Endothelial cell (in vitro differentiated cells): Measurements from ENCODE around the gene CD180. TPM values are rescaled to one million over a fixed set of nuclear protein-coding genes. Genes with fewer than 3 reads are reported as not detected.

Source experiments
- DNase-seq: peaks from one replicate; pipeline ENCODE4 v3.0.0; 2021; ENCODE audit warnings: low spot score
- H3K27ac Mint-ChIP-seq: one replicate; pipeline ENCODE4 v1.8.0; 2021; ENCODE audit warnings: mixed read lengths, inconsistent platforms; ENCODE audit not compliant: unreplicated experiment
- H3K27me3 Mint-ChIP-seq: one replicate; pipeline ENCODE4 v1.8.0; 2021; ENCODE audit warnings: mild to moderate bottlenecking, moderate library complexity, mixed read lengths, inconsistent platforms; ENCODE audit not compliant: unreplicated experiment
- H3K36me3 Mint-ChIP-seq: one replicate; pipeline ENCODE4 v1.8.0; 2021; ENCODE audit warnings: mild to moderate bottlenecking, low read depth, mixed read lengths, inconsistent platforms; ENCODE audit not compliant: unreplicated experiment
- H3K4me1 Mint-ChIP-seq: one replicate; pipeline ENCODE4 v1.8.0; 2021; ENCODE audit warnings: mild to moderate bottlenecking, mixed read lengths, inconsistent platforms; ENCODE audit not compliant: unreplicated experiment
- H3K4me3 Mint-ChIP-seq: one replicate; pipeline ENCODE4 v1.8.0; 2021; ENCODE audit warnings: mild to moderate bottlenecking, mixed read lengths, inconsistent platforms; ENCODE audit not compliant: unreplicated experiment
- H3K9me3 Mint-ChIP-seq: one replicate; pipeline ENCODE4 v1.8.0; 2021; ENCODE audit warnings: mixed read lengths, inconsistent platforms; ENCODE audit not compliant: unreplicated experiment
- total RNA-seq: library from RNA; stranded (reverse); fragmentation: NEBNext Ultra II Directional; extraction: Animal tissue kit (Norgen Biotek cat#: 25700); gene quantifications from one replicate; pipeline ENCODE4 v1.2.1, GENCODE V29; 2021; ENCODE audit not compliant: unreplicated experiment
- TF ChIP-seq, protein P1 (sequence below): fragments of 200-600 bp; sonication (generic); IDR thresholded peaks from one replicate; pipeline ENCODE4 v1.5.0; 2021; ENCODE audit warnings: antibody characterized with exemption; ENCODE audit not compliant: unreplicated experiment

Gene CD180
- total RNA-seq, 1 donor from 2014 or later: not detected

DNA sequence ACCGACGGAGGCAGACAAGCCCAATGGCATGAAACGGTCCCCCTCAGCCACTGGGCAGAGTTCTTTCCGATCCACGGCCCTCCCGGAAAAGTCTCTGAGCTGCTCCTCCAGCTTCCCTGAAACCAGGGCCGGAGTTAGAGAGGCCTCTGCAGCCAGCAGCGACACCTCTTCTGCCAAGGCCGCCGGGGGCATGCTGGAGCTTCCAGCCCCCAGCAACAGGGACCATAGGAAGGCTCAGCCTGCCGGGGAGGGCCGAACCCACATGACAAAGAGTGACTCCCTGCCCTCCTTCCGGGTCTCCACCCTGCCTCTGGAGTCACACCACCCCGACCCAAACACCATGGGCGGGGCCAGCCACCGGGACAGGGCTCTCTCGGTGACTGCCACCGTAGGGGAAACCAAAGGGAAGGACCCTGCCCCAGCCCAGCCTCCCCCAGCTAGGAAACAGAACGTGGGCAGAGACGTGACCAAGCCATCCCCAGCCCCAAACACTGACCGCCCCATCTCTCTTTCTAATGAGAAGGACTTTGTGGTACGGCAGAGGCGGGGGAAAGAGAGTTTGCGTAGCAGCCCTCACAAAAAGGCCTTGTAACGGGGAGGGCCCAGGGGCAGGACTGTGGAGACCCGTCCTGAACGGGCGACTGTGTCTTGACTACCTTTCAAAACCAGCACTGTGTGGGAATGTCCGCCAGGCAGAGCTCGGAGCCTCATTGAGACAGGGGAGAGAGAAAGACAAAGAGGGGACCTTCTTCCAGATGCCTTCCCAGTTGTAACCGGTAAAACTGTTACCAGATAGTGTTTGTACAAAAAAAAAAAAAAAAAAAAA lies 29.9 kb downstream of the CD180 start:
- Mint-ChIP-seq H3K9me3 (no peaks in the 10 kb centered on the region), H3K4me1 (no peaks in the 10 kb centered on the region), H3K36me3 (peaks cover 32% of the 10 kb centered on the region), H3K27ac (no peak overlapping the region), H3K27me3 (peaks cover 22% of the 10 kb centered on the region), H3K4me3 (no peak overlapping the region)
- TF ChIP-seq, protein P1, sequence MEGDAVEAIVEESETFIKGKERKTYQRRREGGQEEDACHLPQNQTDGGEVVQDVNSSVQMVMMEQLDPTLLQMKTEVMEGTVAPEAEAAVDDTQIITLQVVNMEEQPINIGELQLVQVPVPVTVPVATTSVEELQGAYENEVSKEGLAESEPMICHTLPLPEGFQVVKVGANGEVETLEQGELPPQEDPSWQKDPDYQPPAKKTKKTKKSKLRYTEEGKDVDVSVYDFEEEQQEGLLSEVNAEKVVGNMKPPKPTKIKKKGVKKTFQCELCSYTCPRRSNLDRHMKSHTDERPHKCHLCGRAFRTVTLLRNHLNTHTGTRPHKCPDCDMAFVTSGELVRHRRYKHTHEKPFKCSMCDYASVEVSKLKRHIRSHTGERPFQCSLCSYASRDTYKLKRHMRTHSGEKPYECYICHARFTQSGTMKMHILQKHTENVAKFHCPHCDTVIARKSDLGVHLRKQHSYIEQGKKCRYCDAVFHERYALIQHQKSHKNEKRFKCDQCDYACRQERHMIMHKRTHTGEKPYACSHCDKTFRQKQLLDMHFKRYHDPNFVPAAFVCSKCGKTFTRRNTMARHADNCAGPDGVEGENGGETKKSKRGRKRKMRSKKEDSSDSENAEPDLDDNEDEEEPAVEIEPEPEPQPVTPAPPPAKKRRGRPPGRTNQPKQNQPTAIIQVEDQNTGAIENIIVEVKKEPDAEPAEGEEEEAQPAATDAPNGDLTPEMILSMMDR: peak; percentile 4
- no peak for DNase-seq

DNA sequence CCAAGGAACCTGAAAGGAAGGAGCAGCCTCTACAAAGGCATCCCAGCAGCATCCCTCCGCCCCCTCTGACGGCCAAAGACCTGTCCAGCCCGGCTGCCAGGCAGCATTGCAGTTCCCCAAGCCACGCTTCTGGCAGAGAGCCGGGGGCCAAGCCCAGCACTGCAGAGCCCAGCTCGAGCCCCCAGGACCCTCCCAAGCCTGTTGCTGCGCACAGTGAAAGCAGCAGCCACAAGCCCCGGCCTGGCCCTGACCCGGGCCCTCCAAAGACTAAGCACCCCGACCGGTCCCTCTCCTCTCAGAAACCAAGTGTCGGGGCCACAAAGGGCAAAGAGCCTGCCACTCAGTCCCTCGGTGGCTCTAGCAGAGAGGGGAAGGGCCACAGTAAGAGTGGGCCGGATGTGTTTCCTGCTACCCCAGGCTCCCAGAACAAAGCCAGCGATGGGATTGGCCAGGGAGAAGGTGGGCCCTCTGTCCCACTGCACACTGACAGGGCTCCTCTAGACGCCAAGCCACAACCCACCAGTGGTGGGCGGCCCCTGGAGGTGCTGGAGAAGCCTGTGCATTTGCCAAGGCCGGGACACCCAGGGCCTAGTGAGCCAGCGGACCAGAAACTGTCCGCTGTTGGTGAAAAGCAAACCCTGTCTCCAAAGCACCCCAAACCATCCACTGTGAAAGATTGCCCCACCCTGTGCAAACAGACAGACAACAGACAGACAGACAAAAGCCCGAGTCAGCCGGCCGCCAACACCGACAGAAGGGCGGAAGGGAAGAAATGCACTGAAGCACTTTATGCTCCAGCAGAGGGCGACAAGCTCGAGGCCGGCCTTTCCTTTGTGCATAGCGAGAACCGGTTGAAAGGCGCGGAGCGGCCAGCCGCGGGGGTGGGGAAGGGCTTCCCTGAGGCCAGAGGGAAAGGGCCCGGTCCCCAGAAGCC lies 30.8 kb downstream of the CD180 start:
- peak overlapping the region; percentile 31 for H3K4me3 Mint-ChIP-seq
- TF ChIP-seq, protein P1: peak; percentile 72
- DNase-seq: peak; percentile 78

DNA sequence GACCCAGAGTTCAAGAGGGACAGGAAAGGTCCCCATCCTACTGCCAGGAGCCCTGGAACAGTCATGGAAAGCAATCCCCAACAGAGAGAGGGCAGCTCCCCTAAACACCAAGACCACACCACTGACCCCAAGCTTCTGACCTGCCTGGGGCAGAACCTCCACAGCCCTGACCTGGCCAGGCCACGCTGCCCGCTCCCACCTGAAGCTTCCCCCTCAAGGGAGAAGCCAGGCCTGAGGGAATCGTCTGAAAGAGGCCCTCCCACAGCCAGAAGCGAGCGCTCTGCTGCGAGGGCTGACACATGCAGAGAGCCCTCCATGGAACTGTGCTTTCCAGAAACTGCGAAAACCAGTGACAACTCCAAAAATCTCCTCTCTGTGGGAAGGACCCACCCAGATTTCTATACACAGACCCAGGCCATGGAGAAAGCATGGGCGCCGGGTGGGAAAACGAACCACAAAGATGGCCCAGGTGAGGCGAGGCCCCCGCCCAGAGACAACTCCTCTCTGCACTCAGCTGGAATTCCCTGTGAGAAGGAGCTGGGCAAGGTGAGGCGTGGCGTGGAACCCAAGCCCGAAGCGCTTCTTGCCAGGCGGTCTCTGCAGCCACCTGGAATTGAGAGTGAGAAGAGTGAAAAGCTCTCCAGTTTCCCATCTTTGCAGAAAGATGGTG lies 31.6 kb downstream of the CD180 start:
- no peak overlapping the region for H3K27ac Mint-ChIP-seq
- no peak overlapping the region for H3K4me3 Mint-ChIP-seq
- peaks cover 22% of the 10 kb centered on the region for H3K27me3 Mint-ChIP-seq
- H3K9me3 Mint-ChIP-seq: no peaks in the 10 kb centered on the region
- no peak for DNase-seq
- TF ChIP-seq, protein P1: no peak
- no peaks in the 10 kb centered on the region for H3K4me1 Mint-ChIP-seq
- peaks cover 43% of the 10 kb centered on the region for H3K36me3 Mint-ChIP-seq

More for the DNA sequence above, 30.8 kb downstream of the CD180 start:
- Mint-ChIP-seq H3K27me3 (peaks cover 22% of the 10 kb centered on the region), H3K4me1 (no peaks in the 10 kb centered on the region), H3K36me3 (peaks cover 39% of the 10 kb centered on the region), H3K27ac (peak overlapping the region; percentile 42), H3K9me3 (no peaks in the 10 kb centered on the region)

DNA sequence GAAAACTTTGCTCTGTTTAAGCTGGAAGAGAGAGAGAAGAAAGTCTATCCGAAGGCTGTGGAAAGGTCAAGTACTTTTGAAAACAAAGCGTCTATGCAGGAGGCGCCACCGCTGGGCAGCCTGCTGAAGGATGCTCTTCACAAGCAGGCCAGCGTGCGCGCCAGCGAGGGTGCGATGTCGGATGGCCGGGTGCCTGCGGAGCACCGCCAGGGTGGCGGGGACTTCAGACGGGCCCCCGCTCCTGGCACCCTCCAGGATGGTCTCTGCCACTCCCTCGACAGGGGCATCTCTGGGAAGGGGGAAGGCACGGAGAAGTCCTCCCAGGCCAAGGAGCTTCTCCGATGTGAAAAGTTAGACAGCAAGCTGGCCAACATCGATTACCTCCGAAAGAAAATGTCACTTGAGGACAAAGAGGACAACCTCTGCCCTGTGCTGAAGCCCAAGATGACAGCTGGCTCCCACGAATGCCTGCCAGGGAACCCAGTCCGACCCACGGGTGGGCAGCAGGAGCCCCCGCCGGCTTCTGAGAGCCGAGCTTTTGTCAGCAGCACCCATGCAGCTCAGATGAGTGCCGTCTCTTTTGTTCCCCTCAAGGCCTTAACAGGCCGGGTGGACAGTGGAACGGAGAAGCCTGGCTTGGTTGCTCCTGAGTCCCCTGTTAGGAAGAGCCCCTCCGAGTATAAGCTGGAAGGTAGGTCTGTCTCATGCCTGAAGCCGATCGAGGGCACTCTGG lies 32.6 kb downstream of the CD180 start:
- Mint-ChIP-seq H3K9me3 (no peaks in the 10 kb centered on the region), H3K27ac (no peak overlapping the region), H3K4me1 (no peaks in the 10 kb centered on the region), H3K27me3 (peaks cover 22% of the 10 kb centered on the region), H3K36me3 (peaks cover 43% of the 10 kb centered on the region), H3K4me3 (no peak overlapping the region)
- DNase-seq: no peak
- TF ChIP-seq, protein P1: no peak
